ENCODE measurements around the gene UBE4B.

UBE4B gene

DNA sequence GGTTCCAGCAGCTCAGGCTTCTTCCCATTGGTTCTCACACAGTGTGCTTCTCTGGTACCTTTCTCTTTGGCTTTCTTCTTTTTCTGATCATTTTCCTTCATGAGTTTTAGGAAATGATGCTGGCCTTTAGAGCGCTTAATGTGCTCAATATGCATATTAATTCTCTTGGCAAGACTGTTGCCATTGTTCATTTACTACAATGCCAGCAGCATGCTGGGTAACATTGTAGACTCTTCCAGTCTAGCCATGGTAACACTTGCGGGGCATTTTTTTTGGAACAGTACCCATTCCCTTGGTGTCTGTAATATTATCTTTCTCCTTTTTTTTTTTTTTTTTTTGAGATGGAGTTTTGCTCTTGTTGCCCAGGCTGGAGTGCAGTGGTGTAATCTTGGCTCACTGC, 21.7 kb downstream of the UBE4B start:
- no peaks in the 10 kb centered on the region for H3K27me3 ChIP-seq (ENCODE audit: control insufficient read depth, insufficient read depth, low read length)
- no peak overlapping the region for H3K4me3 ChIP-seq (ENCODE audit: low read depth, low read length)
- TF ChIP-seq, protein P1, sequence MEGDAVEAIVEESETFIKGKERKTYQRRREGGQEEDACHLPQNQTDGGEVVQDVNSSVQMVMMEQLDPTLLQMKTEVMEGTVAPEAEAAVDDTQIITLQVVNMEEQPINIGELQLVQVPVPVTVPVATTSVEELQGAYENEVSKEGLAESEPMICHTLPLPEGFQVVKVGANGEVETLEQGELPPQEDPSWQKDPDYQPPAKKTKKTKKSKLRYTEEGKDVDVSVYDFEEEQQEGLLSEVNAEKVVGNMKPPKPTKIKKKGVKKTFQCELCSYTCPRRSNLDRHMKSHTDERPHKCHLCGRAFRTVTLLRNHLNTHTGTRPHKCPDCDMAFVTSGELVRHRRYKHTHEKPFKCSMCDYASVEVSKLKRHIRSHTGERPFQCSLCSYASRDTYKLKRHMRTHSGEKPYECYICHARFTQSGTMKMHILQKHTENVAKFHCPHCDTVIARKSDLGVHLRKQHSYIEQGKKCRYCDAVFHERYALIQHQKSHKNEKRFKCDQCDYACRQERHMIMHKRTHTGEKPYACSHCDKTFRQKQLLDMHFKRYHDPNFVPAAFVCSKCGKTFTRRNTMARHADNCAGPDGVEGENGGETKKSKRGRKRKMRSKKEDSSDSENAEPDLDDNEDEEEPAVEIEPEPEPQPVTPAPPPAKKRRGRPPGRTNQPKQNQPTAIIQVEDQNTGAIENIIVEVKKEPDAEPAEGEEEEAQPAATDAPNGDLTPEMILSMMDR (IDR thresholded peaks at IDR 0.05) = no peak

DNA sequence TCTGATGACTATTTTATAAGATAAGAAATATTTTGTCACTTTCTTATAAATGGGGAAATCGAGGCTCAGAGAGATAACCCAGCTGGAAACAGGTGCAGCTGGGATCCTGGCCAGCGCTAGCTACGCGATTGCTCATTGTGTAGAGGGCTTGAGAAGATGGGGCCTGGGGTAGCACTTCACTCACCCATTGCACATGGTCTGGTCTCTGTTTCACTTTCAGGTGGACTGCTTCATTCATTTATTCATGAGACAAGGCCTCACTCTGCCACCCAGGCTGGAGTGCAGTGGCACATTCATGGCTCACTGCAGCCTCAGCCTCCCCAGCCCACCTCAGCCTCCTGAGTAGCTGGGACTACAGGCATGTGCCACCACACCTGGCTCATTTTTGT, 23.8 kb downstream of the UBE4B start:
- TF ChIP-seq, protein P1 (IDR thresholded peaks at IDR 0.05) = no peak
- H3K79me2 ChIP-seq = peaks cover 16% of the 10 kb centered on the region
- no peak overlapping the region for H3K27ac ChIP-seq
- H3K4me1 ChIP-seq = no peaks in the 10 kb centered on the region
- no peak overlapping the region for H3K4me2 ChIP-seq (ENCODE audit: low read length)
- no peaks in the 10 kb centered on the region for H3K36me3 ChIP-seq (ENCODE audit: control insufficient read depth, insufficient read depth, low read length)
- H3K4me3 ChIP-seq (ENCODE audit: low read depth, low read length) = no peak overlapping the region
- no peak overlapping the region for H3K9ac ChIP-seq
- H3K9me3 ChIP-seq (ENCODE audit: control insufficient read depth, low read length) = no peaks in the 10 kb centered on the region
- no peaks in the 10 kb centered on the region for H3K27me3 ChIP-seq (ENCODE audit: control insufficient read depth, insufficient read depth, low read length)
- H2AFZ ChIP-seq = no peak overlapping the region

More for the DNA sequence above, 21.7 kb downstream of the UBE4B start:
- peaks cover 15% of the 10 kb centered on the region for H3K79me2 ChIP-seq
- no peaks in the 10 kb centered on the region for H3K36me3 ChIP-seq (ENCODE audit: control insufficient read depth, insufficient read depth, low read length)
- H3K4me2 ChIP-seq (ENCODE audit: low read length) = no peak overlapping the region
- H3K9me3 ChIP-seq (ENCODE audit: control insufficient read depth, low read length) = no peaks in the 10 kb centered on the region
- no peak overlapping the region for H3K27ac ChIP-seq
- H3K9ac ChIP-seq = no peak overlapping the region
- H2AFZ ChIP-seq = no peak overlapping the region
- no peaks in the 10 kb centered on the region for H3K4me1 ChIP-seq

GRCh38 chr1:10057343-10057742, 24.6 kb downstream of the UBE4B start:
- no peaks in the 10 kb centered on the region for H3K36me3 ChIP-seq (ENCODE audit: control insufficient read depth, insufficient read depth, low read length)
- no peak overlapping the region for H3K9ac ChIP-seq
- no peak overlapping the region for H3K27ac ChIP-seq
- peaks cover 20% of the 10 kb centered on the region for H3K79me2 ChIP-seq
- H3K4me1 ChIP-seq = no peaks in the 10 kb centered on the region
- TF ChIP-seq, protein P1 (IDR thresholded peaks at IDR 0.05) = no peak
- H3K27me3 ChIP-seq (ENCODE audit: control insufficient read depth, insufficient read depth, low read length) = no peaks in the 10 kb centered on the region
- H3K4me3 ChIP-seq (ENCODE audit: low read depth, low read length) = no peak overlapping the region
- H2AFZ ChIP-seq = no peak overlapping the region
- H3K9me3 ChIP-seq (ENCODE audit: control insufficient read depth, low read length) = no peaks in the 10 kb centered on the region
- H3K4me2 ChIP-seq (ENCODE audit: low read length) = no peak overlapping the region

GRCh38 chr1:10057796-10058195, 25.0 kb downstream of the UBE4B start:
- Histone ChIP-seq H2AFZ (no peak overlapping the region), H3K36me3 (ENCODE audit: control insufficient read depth, insufficient read depth, low read length) (no peaks in the 10 kb centered on the region), H3K4me3 (ENCODE audit: low read depth, low read length) (no peak overlapping the region), H3K9ac (no peak overlapping the region), H3K79me2 (peaks cover 23% of the 10 kb centered on the region), H3K27me3 (ENCODE audit: control insufficient read depth, insufficient read depth, low read length) (no peaks in the 10 kb centered on the region), H3K9me3 (ENCODE audit: control insufficient read depth, low read length) (no peaks in the 10 kb centered on the region), H3K4me1 (no peaks in the 10 kb centered on the region), H3K27ac (no peak overlapping the region), H3K4me2 (ENCODE audit: low read length) (no peak overlapping the region)
- TF ChIP-seq, protein P1 (IDR thresholded peaks at IDR 0.05) = no peak

DNA sequence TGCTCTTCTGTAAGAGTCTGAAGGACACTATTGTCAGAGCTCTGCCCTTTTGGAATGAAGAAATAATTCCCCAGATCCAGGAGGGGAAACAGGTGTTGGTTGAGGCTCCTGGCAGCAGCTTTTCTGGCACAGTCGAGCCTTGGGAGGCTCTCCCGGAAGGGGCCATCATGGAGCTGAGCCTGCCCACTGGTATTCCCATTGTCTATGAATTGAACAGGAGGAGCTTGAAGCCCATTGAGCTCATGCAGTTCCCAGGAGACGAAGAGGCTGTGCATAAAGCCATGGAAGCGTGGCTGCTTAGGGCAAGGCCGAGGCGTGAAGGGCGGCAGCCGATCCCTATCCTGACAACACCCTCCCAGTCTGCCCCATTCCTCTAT, 26.6 kb downstream of the UBE4B start:
- Histone ChIP-seq H3K27ac (no peak overlapping the region), H3K9ac (no peak overlapping the region), H3K79me2 (peaks cover 21% of the 10 kb centered on the region), H3K4me3 (ENCODE audit: low read depth, low read length) (no peak overlapping the region), H3K4me1 (no peaks in the 10 kb centered on the region), H2AFZ (no peak overlapping the region), H3K27me3 (ENCODE audit: control insufficient read depth, insufficient read depth, low read length) (no peaks in the 10 kb centered on the region), H3K36me3 (ENCODE audit: control insufficient read depth, insufficient read depth, low read length) (no peaks in the 10 kb centered on the region), H3K4me2 (ENCODE audit: low read length) (no peak overlapping the region), H3K9me3 (ENCODE audit: control insufficient read depth, low read length) (no peaks in the 10 kb centered on the region)
- TF ChIP-seq, protein P1 (IDR thresholded peaks at IDR 0.05) = no peak
